Adrenal gland (tissue), 5 donors: ENCODE measurements around the gene THSD4.

Experiments used
- POLR2A ChIP-seq, 2 donors: fragments of 450-650 bp; IDR thresholded peaks; one replicate each; pipeline ENCODE4 v1.6.1; 2017; ENCODE audit warnings: antibody characterized with exemption in 2 of 2, mild to moderate bottlenecking in 2 of 2, moderate library complexity in 1 of 2
- TF ChIP-seq, protein P1 (sequence below), 6 experiments: fragments of 450-650 bp in 4 of 6; fragments of 200-600 bp in 2 of 6; sonication (generic) in 1 of 6; IDR thresholded peaks; 1 replicate in 5 of 6; 2 replicates in 1 of 6; pipeline versions ENCODE4 v1.5.1 to v1.8.0; 2016 to 2021; ENCODE audit warnings: antibody characterized with exemption in 6 of 6, mild to moderate bottlenecking in 2 of 6, moderate library complexity in 1 of 6
- donor health status: DM: no; HTN: no; CAD: no.

- TF ChIP-seq, protein P1, sequence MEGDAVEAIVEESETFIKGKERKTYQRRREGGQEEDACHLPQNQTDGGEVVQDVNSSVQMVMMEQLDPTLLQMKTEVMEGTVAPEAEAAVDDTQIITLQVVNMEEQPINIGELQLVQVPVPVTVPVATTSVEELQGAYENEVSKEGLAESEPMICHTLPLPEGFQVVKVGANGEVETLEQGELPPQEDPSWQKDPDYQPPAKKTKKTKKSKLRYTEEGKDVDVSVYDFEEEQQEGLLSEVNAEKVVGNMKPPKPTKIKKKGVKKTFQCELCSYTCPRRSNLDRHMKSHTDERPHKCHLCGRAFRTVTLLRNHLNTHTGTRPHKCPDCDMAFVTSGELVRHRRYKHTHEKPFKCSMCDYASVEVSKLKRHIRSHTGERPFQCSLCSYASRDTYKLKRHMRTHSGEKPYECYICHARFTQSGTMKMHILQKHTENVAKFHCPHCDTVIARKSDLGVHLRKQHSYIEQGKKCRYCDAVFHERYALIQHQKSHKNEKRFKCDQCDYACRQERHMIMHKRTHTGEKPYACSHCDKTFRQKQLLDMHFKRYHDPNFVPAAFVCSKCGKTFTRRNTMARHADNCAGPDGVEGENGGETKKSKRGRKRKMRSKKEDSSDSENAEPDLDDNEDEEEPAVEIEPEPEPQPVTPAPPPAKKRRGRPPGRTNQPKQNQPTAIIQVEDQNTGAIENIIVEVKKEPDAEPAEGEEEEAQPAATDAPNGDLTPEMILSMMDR (IDR thresholded peaks at IDR 0.05): no peak
- no peak for TF ChIP-seq POLR2A (IDR thresholded peaks at IDR 0.05)
Observed at GRCh38 chr15:71413419-71413818, 298.1 kb downstream of the THSD4 start.
